SK-N-MC (cell line): ENCODE results near the gene SBNO1.

ENCODE experiments used
- EZH2 ChIP-seq: fragments of 200-600 bp; sonication (generic); IDR thresholded peaks from one replicate; pipeline ENCODE4 v1.6.1; 2017; ENCODE audit warnings: antibody characterized with exemption
- FOXP2 ChIP-seq: optimal IDR thresholded peaks from 2 replicates; pipeline ENCODE3; 2011; ENCODE audit warnings: mild to moderate bottlenecking, moderate library complexity; ENCODE audit not compliant: insufficient read depth; ENCODE audit errors: extremely low read length, control extremely low read depth
- POLR2AphosphoS5 ChIP-seq: IDR thresholded peaks from 2 replicates; pipeline ENCODE4 v1.6.1; 2012; ENCODE audit warnings: mild to moderate bottlenecking, low read depth, low read length, borderline replicate concordance

DNA sequence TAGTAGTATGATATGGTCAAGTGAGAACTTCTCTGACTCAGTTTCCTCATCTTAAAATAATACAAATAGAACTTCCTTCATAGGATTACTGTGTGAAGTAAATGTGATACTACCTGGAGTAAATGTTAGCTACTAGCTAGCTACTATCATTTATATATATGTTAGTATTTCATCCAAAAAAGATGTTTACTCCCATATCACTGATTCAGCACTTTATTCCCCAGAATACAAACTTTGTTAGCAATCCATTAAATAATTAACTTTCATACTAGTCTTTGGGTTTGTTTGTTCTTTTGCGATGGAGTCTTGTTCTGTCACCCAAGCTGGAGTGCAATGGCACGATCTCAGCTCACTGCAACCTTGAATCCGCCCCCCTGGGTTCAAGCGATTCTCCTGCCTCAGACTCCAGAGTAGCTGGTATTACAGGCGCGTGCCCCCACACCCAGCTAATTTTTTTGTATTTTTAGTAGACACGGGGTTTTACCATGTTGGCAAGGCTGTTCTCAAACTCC lies 8.4 kb downstream of the SBNO1 start:
- TF ChIP-seq POLR2AphosphoS5 (no peak), EZH2 (no peak), FOXP2 (no peak)
